HCT116 (cell line): ENCODE results near the gene DARS1.

Source experiments
- CEBPB ChIP-seq: IDR thresholded peaks from 2 replicates; pipeline ENCODE4 v1.6.1; 2012; ENCODE audit warnings: low read depth
- EZH2 ChIP-seq: fragments of 200-600 bp; sonication (generic); IDR thresholded peaks from 2 replicates; pipeline ENCODE4 v1.6.1; 2017; ENCODE audit warnings: antibody characterized with exemption, mixed run types
- FOSL1 ChIP-seq: IDR thresholded peaks from 2 replicates; pipeline ENCODE4 v1.6.1; 2012; ENCODE audit warnings: low read depth
- JUND ChIP-seq: IDR thresholded peaks from 2 replicates; pipeline ENCODE4 v1.6.1; 2012
- POLR2A ChIP-seq: IDR thresholded peaks from 2 replicates; pipeline ENCODE4 v1.7.0; 2011; ENCODE audit warnings: borderline replicate concordance; ENCODE audit not compliant: insufficient read depth, insufficient read length; ENCODE audit errors: extremely low read depth
- TF ChIP-seq, protein P1 (sequence below): IDR thresholded peaks from 2 replicates; pipeline ENCODE4 v1.6.1; 2012
- TF ChIP-seq, protein P2 (sequence below), 3 experiments: fragments of 200-600 bp in 1 of 3; sonication (generic) in 1 of 3; IDR thresholded peaks in 2 of 3; conservative IDR thresholded peaks in 1 of 3; 2 replicates each; pipeline ENCODE4 v1.5.1; 2012 to 2017; ENCODE audit warnings: low read depth in 2 of 3, low read length in 2 of 3, antibody characterized with exemption in 1 of 3, borderline replicate concordance in 1 of 3, control low read depth in 1 of 3, mild to moderate bottlenecking in 1 of 3, mixed read lengths in 1 of 3, mixed run types in 1 of 3, moderate library complexity in 1 of 3; ENCODE audit not compliant: insufficient read depth in 1 of 3
- TF ChIP-seq, protein P3 (sequence below): IDR thresholded peaks from 2 replicates; pipeline ENCODE4 v1.6.1; 2012; ENCODE audit warnings: low read depth

DNA sequence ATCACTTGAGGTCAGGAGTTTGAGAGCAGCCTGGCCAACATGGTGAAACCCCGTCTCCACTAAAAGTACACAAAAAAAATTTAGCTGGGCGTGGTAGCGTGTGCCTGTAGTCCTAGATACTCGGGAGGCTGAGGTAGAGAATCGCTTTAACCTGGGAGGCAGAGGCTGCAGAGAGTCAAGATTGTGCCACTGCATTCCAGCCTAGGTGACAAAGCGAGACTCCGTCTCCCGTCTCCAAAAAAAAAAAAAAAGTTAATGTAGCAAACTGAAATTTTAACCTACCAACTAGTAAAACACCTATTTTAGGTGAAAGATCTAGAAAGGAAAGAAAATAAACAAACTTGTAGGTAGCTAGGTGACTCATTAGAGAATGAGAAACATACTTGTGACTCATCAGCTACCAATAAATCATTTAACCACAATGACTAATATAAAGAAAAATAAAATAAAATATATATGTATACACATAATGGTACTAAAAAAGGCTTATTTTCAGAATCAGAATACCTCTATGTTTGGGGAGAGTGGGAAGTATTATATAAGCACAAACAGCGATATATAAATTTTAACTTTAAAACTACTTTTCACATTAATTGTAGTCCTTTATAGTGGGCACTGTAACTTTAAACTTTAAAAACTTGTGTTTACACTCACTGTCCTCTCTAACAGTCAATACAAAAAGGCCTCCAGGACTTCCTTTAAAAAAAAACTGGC is 36.6 kb downstream of the DARS1 start:
- TF ChIP-seq, protein P1, sequence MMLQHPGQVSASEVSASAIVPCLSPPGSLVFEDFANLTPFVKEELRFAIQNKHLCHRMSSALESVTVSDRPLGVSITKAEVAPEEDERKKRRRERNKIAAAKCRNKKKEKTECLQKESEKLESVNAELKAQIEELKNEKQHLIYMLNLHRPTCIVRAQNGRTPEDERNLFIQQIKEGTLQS, result peak; percentile 77
- TF ChIP-seq, protein P2, sequence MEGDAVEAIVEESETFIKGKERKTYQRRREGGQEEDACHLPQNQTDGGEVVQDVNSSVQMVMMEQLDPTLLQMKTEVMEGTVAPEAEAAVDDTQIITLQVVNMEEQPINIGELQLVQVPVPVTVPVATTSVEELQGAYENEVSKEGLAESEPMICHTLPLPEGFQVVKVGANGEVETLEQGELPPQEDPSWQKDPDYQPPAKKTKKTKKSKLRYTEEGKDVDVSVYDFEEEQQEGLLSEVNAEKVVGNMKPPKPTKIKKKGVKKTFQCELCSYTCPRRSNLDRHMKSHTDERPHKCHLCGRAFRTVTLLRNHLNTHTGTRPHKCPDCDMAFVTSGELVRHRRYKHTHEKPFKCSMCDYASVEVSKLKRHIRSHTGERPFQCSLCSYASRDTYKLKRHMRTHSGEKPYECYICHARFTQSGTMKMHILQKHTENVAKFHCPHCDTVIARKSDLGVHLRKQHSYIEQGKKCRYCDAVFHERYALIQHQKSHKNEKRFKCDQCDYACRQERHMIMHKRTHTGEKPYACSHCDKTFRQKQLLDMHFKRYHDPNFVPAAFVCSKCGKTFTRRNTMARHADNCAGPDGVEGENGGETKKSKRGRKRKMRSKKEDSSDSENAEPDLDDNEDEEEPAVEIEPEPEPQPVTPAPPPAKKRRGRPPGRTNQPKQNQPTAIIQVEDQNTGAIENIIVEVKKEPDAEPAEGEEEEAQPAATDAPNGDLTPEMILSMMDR (IDR thresholded peaks at IDR 0.05 in 2 of 3, conservative IDR thresholded peaks at IDR 0.05 in 1 of 3; ENCODE audit: borderline replicate concordance in 1 of 3, insufficient read depth in 1 of 3, low read depth in 2 of 3, low read length in 2 of 3), result no peak
- TF ChIP-seq POLR2A (no peak), EZH2 (no peak), JUND (peak; percentile 94), CEBPB (peak; percentile 73), FOSL1 (peak; percentile 99)
- TF ChIP-seq, protein P3, sequence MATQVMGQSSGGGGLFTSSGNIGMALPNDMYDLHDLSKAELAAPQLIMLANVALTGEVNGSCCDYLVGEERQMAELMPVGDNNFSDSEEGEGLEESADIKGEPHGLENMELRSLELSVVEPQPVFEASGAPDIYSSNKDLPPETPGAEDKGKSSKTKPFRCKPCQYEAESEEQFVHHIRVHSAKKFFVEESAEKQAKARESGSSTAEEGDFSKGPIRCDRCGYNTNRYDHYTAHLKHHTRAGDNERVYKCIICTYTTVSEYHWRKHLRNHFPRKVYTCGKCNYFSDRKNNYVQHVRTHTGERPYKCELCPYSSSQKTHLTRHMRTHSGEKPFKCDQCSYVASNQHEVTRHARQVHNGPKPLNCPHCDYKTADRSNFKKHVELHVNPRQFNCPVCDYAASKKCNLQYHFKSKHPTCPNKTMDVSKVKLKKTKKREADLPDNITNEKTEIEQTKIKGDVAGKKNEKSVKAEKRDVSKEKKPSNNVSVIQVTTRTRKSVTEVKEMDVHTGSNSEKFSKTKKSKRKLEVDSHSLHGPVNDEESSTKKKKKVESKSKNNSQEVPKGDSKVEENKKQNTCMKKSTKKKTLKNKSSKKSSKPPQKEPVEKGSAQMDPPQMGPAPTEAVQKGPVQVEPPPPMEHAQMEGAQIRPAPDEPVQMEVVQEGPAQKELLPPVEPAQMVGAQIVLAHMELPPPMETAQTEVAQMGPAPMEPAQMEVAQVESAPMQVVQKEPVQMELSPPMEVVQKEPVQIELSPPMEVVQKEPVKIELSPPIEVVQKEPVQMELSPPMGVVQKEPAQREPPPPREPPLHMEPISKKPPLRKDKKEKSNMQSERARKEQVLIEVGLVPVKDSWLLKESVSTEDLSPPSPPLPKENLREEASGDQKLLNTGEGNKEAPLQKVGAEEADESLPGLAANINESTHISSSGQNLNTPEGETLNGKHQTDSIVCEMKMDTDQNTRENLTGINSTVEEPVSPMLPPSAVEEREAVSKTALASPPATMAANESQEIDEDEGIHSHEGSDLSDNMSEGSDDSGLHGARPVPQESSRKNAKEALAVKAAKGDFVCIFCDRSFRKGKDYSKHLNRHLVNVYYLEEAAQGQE, result no peak
